Sigmoid colon (tissue), 7 donors: Measurements from ENCODE around the gene WDSUB1. TPM values are rescaled to one million over a fixed set of nuclear protein-coding genes. Genes with fewer than 3 reads are reported as not detected.

Experiments used
- DNase-seq: peaks from one replicate; pipeline ENCODE4 v3.0.0-alpha.2; 2019
- H3K27ac ChIP-seq, 4 donors: fragments of 200-600 bp; sonication (generic); one replicate each; pipeline ENCODE4 v1.5.1; 2016 to 2019; ENCODE audit warnings: mild to moderate bottlenecking in 1 of 4
- H3K27me3 ChIP-seq, 3 donors: fragments of 200-600 bp; sonication (generic); one replicate each; pipeline ENCODE4 v1.5.1; 2019; ENCODE audit warnings: mild to moderate bottlenecking in 1 of 3
- H3K36me3 ChIP-seq, 4 donors: fragments of 200-600 bp; sonication (generic); one replicate each; pipeline ENCODE4 v1.5.1; 2016 to 2019
- H3K4me1 ChIP-seq, 4 donors: fragments of 200-600 bp; sonication (generic); one replicate each; pipeline ENCODE4 v1.5.1; 2017 to 2019
- H3K4me3 ChIP-seq, 4 donors: fragments of 200-600 bp; sonication (generic); one replicate each; pipeline ENCODE4 v1.5.1; 2017 to 2019; ENCODE audit warnings: mild to moderate bottlenecking in 2 of 4, moderate library complexity in 1 of 4
- H3K9me3 ChIP-seq, 4 donors: fragments of 200-600 bp in 3 of 4; sonication (generic) in 3 of 4; one replicate each; pipeline versions ENCODE4 v1.5.1 to v1.6.1; 2013 to 2019
- CTCF ChIP-seq, 4 experiments: fragments of 450-650 bp in 3 of 4; fragments of 200-600 bp in 1 of 4; IDR thresholded peaks; one replicate each; pipeline ENCODE4 v1.5.1; 2016 to 2019; ENCODE audit warnings: antibody characterized with exemption in 4 of 4, mild to moderate bottlenecking in 3 of 4, moderate library complexity in 2 of 4
- EP300 ChIP-seq, 4 donors: sonication (generic); formaldehyde crosslinking; IDR thresholded peaks; one replicate each; pipeline ENCODE4 v1.6.1; 2017; ENCODE audit warnings: antibody characterized with exemption in 4 of 4
- POLR2A ChIP-seq, 2 donors: fragments of 450-650 bp; IDR thresholded peaks; one replicate each; pipeline ENCODE4 v1.6.1; 2016; ENCODE audit warnings: antibody characterized with exemption in 2 of 2, mild to moderate bottlenecking in 2 of 2, moderate library complexity in 2 of 2
- POLR2AphosphoS5 ChIP-seq, 4 donors: sonication (generic); formaldehyde crosslinking; IDR thresholded peaks; one replicate each; pipeline ENCODE4 v1.6.1; 2017; ENCODE audit warnings: antibody characterized with exemption in 4 of 4
- WGBS, 2 donors: extraction: QIAGEN DNeasy Blood & Tissue Kit; methylation state at CpG; one replicate each; pipeline ENCODE4 v1.1.7; 2013; 5-methylcytosine and 5-hydroxymethylcytosine counted together
- intact Hi-C: fragments of 100-400 bp; cut with DNase I; formaldehyde crosslinking; loops from one replicate; pipeline ENCODE4 v1.15.1; 2023
- polyA plus RNA-seq, 3 donors: library from polyadenylated mRNA; stranded (reverse); fragments of 200-250 nt; gene quantifications; one replicate each; pipeline ENCODE4 v1.2.3, GENCODE V29; 2013
- total RNA-seq, 4 donors: library from RNA; depleted of rRNA; stranded (reverse); fragments of >200 nt; gene quantifications; one replicate each; pipeline ENCODE4 v1.1.0, GENCODE V29; 2016
- donor health status: healthy with polysubstance abuse.
- donor health status: Bipolar disorder and iron deficiency.
- donor health status: healthy.

Gene WDSUB1
- total and polyA plus RNA-seq, 7 donors, result 5.6 to 23.0 (median 8.9) TPM

GRCh38 chr2:159200498-159200897 is 86.0 kb downstream of the WDSUB1 start:
- Histone ChIP-seq H3K4me3 (no peak overlapping the region), H3K4me1 (peaks cover 0 to 52% (median 32%) of the 10 kb centered on the region in 4 donors), H3K27me3 (no peaks in the 10 kb centered on the region), H3K9me3 (no peaks in the 10 kb centered on the region), H3K36me3 (peaks cover 3 to 46% (median 9%) of the 10 kb centered on the region in 4 donors), H3K27ac (peak overlapping the region; percentile 5 to 78 (median 48))
- 80 to 85% methylated on average over 1 of the region's 1 CpG for WGBS, 2 donors
- TF ChIP-seq POLR2A (IDR thresholded peaks at IDR 0.05), result no peak
- TF ChIP-seq POLR2AphosphoS5 (IDR thresholded peaks at IDR 0.05), result peak in 1 of 4 donors; percentile 56
- no peak for TF ChIP-seq EP300 (IDR thresholded peaks at IDR 0.05)
- TF ChIP-seq CTCF (IDR thresholded peaks at IDR 0.05), result no peak
- intact Hi-C loops, result no loop called here
- DNase-seq, result no peak

- peaks cover 3 to 48% (median 8%) of the 10 kb centered on the region in 4 donors for H3K36me3 ChIP-seq
- 89 to 96% methylated on average over 4 of the region's 4 CpGs for WGBS, 2 donors
- H3K4me3 ChIP-seq, result no peak overlapping the region
- no peaks in the 10 kb centered on the region for H3K9me3 ChIP-seq
- no peak for DNase-seq
- H3K27ac ChIP-seq, result peak overlapping the region; percentile 3 to 78 (median 38)
- TF ChIP-seq EP300 (IDR thresholded peaks at IDR 0.05) (no peak), POLR2AphosphoS5 (IDR thresholded peaks at IDR 0.05) (no peak), CTCF (IDR thresholded peaks at IDR 0.05) (no peak), POLR2A (IDR thresholded peaks at IDR 0.05) (no peak)
- H3K27me3 ChIP-seq, result no peaks in the 10 kb centered on the region
- H3K4me1 ChIP-seq, result peaks cover 0 to 52% (median 32%) of the 10 kb centered on the region in 4 donors
- intact Hi-C loops, result no loop called here
Observed at GRCh38 chr2:159199761-159200465, 86.6 kb downstream of the WDSUB1 start.

- Histone ChIP-seq H3K4me3 (no peak overlapping the region), H3K27me3 (no peaks in the 10 kb centered on the region), H3K36me3 (peaks cover 3 to 52% (median 9%) of the 10 kb centered on the region in 4 donors), H3K27ac (peak overlapping the region in 2 of 4 donors; percentile 71 to 78), H3K4me1 (peaks cover 0 to 48% (median 32%) of the 10 kb centered on the region in 4 donors), H3K9me3 (no peaks in the 10 kb centered on the region)
- no peak for TF ChIP-seq POLR2A (IDR thresholded peaks at IDR 0.05)
- no peak for TF ChIP-seq CTCF (IDR thresholded peaks at IDR 0.05)
- no peak for TF ChIP-seq EP300 (IDR thresholded peaks at IDR 0.05)
- TF ChIP-seq POLR2AphosphoS5 (IDR thresholded peaks at IDR 0.05), result no peak
- 87 to 94% methylated on average over 9 of the region's 9 CpGs for WGBS, 2 donors
- no peak for DNase-seq
- intact Hi-C loops, result no loop called here
Observed at GRCh38 chr2:159199236-159199635, 87.3 kb downstream of the WDSUB1 start.

DNA sequence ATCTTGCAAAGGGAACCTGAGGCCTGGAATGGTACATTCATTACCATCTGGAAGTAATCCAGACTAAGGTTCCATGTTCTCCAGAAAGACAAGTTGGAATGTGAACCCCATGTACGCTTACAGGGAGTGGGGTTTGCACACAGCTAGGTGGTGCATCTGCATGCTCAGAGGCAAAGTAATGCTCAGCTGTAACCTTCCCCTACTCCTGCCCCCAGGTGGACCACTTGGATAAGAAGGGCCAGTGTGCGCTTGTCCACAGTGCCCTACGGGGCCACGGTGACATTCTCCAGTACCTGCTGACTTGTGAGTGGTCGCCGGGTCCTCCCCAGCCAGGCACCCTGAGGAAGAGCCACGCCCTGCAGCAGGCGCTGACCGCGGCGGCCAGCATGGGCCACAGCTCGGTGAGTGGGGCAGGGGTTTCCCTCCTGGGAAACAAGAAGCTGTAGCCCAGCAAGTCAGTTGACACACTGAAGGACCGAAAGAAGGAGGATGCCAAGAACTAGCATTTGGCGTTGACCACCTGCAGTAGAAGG is 90.0 kb downstream of the WDSUB1 start:
- DNase-seq, result no peak
- no peaks in the 10 kb centered on the region for H3K9me3 ChIP-seq
- H3K4me1 ChIP-seq, result peaks cover 0 to 22% (median 9%) of the 10 kb centered on the region in 4 donors
- WGBS, 2 donors, result 97% methylated on average over 14 of the region's 14 CpGs
- H3K4me3 ChIP-seq, result no peak overlapping the region
- H3K27me3 ChIP-seq, result no peaks in the 10 kb centered on the region
- TF ChIP-seq POLR2A (IDR thresholded peaks at IDR 0.05) (no peak), EP300 (IDR thresholded peaks at IDR 0.05) (no peak), POLR2AphosphoS5 (IDR thresholded peaks at IDR 0.05) (no peak), CTCF (IDR thresholded peaks at IDR 0.05) (no peak)
- no peak overlapping the region for H3K27ac ChIP-seq
- intact Hi-C loops, result no loop called here
- peaks cover 3 to 53% (median 10%) of the 10 kb centered on the region in 4 donors for H3K36me3 ChIP-seq
